COR-L47 (cell line): ENCODE measurements around the gene PROX1.

Experiments
- DNase-seq: peaks from one replicate; lab custom pipeline; 2025; lab: John Stamatoyannopoulos, UW

The PROX1 gene

GRCh38 chr1:213979751-213980586 is 7.8 kb upstream of the PROX1 start:
- no peak for DNase-seq

GRCh38 chr1:213980906-213981305 is 6.9 kb upstream of the PROX1 start:
- DNase-seq: no peak

GRCh38 chr1:213982289-213982671 is 5.5 kb upstream of the PROX1 start:
- DNase-seq: no peak

- no peak for DNase-seq
These were observed 4.9 kb upstream of the PROX1 start for GRCh38 chr1:213982672-213983492.

- DNase-seq: no peak
These were observed 4.0 kb upstream of the PROX1 start for GRCh38 chr1:213983493-213984386.

GRCh38 chr1:213984387-213985208 is 3.2 kb upstream of the PROX1 start:
- DNase-seq: peak; percentile 18

GRCh38 chr1:213985209-213986019 is 2.4 kb upstream of the PROX1 start:
- DNase-seq: no peak

GRCh38 chr1:213986020-213986924 is 1.5 kb upstream of the PROX1 start:
- DNase-seq: no peak

GRCh38 chr1:213986925-213987250 is 885 bp upstream of the PROX1 start:
- DNase-seq: no peak

- DNase-seq: peak; percentile 72
These were observed 299 bp upstream of the PROX1 start for GRCh38 chr1:213987422-213987926.

GRCh38 chr1:213988507-213989001 is 781 bp downstream of the PROX1 start:
- DNase-seq: peak; percentile 26

GRCh38 chr1:213989002-213989855 is 1.5 kb downstream of the PROX1 start:
- DNase-seq: peak; percentile 42

GRCh38 chr1:213993929-213994328 is 6.2 kb downstream of the PROX1 start:
- peak; percentile 15 for DNase-seq

GRCh38 chr1:213994888-213995287 is 7.1 kb downstream of the PROX1 start:
- DNase-seq: peak; percentile 32

GRCh38 chr1:213995603-213996002 is 7.8 kb downstream of the PROX1 start:
- no peak for DNase-seq

GRCh38 chr1:213996320-213997037 is 8.7 kb downstream of the PROX1 start:
- no peak for DNase-seq

GRCh38 chr1:213997038-213997771 is 9.4 kb downstream of the PROX1 start:
- no peak for DNase-seq
